GM21825 (cell line): ENCODE measurements around the gene OR11L1.

ENCODE experiments used
- ATAC-seq: cut with Tn5 transposase; IDR thresholded peaks from one replicate; pipeline ENCODE4 v1.9.1; 2021; ENCODE audit warnings: mild to moderate bottlenecking, moderate library complexity; ENCODE audit not compliant: unreplicated experiment

The OR11L1 gene

DNA sequence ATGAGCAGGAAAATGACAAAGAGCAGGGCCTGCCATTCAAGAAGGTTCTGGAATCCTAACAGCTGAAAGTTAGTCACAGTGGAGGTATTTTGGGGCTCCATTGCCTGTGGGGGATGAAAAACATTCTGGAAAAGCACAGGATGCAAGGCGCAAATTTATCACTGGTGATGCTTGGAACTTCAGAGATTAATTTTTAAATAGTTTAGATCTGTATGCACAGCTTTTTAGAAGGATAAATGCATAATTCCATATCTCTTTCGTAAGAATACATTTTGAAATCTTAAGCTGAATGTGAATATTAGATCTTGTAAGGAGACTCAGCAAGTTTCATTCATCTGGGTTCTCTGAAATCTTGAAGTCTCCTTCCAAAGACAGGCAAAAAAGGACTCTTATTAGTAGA, at the start of gene OR11L1:
TSS of gene OR11L1 (minus strand) at position 101 of the 400 bp plus-strand sequence. CDS start at position 101, 0 bp downstream.
- no peak for ATAC-seq

DNA sequence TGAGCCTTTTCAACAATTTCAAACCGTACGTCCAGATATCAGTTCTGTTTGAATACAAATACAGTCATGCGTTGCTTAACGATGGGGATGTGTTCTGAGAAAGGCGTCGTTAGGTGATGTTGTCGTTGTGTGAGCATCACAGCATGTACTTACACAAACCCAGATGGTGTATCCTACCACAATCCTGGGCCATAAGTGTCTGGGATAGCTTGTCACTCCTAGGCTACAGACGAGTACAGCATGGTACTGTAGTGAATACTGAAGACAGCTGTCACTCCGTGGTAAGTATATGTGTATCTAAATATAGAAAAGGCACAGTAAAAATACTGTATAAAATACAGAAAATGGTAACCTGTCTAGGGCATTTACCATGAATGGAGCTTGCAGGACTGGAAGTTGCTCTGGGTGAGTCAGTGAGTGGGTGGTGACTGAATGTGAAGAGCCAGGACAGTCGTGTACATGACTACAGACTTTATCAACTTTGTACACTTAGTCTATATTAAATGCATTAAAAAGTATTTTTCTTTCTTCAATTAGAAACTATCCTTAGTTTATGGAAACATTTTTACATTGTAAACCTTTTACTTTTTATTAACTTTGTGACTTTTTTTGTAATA, 43.2 kb upstream of the OR11L1 start:
- ATAC-seq = no peak

- ATAC-seq = no peak
Measured at GRCh38 chr1:247883346-247883745, 41.6 kb upstream of the OR11L1 start.

GRCh38 chr1:247865416-247865815, 23.7 kb upstream of the OR11L1 start:
- ATAC-seq = no peak

GRCh38 chr1:247864644-247865043, 22.9 kb upstream of the OR11L1 start:
- no peak for ATAC-seq

GRCh38 chr1:247862756-247863155, 21.1 kb upstream of the OR11L1 start:
- ATAC-seq = no peak

DNA sequence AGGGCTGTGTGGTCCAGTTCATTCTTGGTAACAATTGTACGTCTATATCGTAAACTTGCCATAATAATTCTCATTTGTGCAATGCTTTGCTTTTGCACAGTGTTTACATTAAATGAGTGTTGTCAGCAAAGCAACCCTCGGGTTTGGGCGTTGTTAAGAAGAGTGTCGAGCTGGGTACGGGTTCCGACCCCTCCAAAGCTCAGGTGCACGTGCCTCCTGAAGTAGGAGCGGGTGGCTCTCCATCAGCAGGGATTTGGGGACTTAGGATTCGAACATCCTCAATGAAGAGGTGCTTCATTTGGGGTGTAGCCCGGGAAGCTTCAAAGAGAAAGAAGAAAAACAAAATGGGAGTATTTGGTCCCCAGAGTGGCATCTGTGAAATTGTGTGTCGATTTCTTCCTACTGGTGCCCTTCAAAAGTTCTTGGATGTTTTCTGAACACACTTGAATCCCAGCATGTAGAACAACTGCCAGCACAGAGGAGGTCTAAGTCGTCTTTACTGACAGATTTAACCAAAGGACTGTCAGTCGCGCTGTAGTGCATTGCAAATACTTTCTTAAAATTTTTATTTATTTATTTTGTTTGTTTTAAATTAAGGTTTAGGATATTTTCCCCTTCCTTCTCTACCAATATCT, 16.4 kb upstream of the OR11L1 start:
- no peak for ATAC-seq

GRCh38 chr1:247857069-247857984, 15.6 kb upstream of the OR11L1 start, which contains the start of gene TRIM58:
Gene TRIM58, plus strand, starts transcription at chr1:247857187. Its CDS starts 60 bp downstream, at chr1:247857247.
- ATAC-seq = peak; percentile 56

DNA sequence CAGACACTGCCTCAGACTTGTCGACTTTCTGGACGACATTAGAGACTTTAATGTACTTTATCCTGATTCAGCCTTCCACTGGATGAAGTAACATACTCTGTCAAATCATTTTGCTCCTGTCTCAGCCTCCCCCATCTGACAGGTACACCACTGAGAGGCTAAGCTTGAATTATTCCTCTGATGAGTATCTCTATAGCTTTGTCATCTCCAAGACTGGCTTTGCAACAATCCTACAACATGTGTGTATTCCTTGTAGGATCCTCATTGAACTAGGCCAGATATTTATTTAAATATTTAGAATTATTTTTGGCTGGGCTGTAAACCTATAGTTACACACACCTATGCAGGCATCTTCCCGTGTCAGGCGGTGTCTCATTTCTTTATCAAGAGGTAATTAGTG, 14.2 kb upstream of the OR11L1 start:
- ATAC-seq = no peak

- ATAC-seq = no peak
Measured at GRCh38 chr1:247854899-247855545, 13.3 kb upstream of the OR11L1 start.

DNA sequence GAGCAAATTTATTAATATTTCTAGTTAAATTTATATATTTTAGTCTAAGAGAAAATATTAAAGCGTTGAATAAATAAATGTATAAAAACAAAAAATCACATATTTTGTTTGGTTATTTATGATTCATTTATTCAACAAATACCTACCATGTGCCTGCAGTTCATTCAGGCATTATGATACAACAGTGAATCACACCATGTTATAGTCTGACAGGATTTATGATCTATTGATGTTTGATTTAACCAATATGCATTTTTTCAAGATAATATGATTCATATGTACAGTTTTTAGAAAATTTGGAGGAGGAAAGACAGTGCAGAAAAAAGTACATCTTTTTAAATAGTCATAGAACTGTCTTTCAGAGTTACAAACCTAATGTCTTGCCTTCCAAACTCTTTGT, 7.9 kb upstream of the OR11L1 start:
- no peak for ATAC-seq

DNA sequence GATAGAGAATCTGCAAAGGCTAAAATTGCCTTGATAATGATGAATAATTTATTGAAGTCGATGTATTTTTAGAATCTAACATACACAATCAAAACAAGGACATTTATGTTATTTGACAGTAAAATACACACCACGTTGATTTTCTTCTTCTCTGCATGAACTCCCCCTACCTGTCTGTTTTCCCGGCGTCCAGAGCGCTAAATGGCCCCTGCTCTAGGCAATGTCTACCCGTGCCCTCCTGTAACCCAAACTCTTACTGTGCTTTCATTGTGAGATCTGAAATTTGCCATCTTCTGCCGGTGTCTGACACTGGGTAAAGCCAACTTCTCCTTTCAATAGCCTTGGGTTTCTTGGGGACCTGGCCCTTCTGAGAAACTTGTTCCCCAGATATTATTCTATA, 6.7 kb upstream of the OR11L1 start:
- ATAC-seq = no peak

DNA sequence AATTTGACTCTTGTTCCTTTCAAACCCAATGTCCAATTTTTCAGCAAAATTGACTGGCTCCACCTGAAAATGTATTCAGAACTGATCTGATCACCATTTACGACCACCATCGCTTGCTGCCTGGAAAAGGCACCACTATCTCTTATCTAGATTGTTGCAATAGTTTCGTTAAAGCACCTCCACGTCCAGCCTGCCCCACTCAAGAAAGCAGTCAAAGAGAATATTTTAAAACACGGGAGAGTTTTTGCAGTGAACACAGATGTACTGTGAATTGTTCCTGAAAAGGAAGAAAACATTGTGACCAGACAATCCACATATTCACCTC, 4.0 kb upstream of the OR11L1 start:
- ATAC-seq = no peak

DNA sequence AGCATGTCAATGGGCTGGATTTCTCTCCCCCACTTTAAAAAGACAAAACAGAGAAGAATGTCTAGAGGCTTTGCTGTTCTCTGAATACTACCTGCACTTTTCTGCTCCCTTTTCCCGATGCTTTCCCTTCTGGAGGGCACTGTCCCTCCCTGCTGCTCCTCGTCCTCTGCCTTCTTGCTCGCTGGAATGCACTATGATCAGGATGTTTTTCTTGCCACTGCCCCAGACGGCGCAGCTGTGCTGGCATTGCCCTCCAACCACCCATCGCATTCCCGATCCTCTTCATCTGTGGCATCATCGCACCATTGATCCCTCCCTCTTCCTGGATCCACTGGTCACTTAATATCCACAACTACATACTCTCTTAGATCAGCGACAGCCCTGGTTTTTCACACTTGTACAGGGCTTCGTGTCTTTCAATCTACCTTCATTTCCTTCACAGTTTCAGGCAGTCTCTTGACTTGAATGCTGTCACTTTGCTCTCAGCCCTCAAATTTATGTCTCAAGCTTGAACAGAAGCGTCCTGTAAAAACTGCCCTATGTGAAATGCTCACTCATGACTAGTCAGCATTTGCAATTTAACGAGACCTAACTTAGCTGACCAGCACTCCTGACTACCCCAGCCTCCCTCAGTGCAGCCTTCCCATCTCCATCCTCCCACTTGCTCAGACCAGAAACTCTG, 3.5 kb upstream of the OR11L1 start:
- ATAC-seq = no peak

DNA sequence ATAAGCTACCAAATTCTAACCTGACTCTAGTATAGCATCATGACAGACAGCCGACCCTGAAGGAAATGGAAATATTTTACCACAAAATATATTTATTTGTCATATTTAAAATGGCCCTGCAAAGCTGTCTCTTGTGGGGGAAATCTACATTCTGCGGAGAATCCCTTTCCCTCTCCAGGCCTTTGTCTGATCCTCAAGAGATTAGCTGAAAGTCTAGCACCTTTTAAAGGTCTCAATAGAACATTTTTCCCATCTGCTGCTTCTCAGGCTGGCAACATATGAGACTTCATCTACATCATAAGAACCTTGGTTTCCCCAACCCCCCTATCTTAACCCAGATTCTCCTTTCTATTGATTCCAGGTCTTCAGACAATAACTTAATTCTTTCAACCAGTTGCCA, 1.7 kb upstream of the OR11L1 start:
- no peak for ATAC-seq

GRCh38 chr1:247840818-247841217, 878 bp downstream of the OR11L1 start:
- no peak for ATAC-seq

DNA sequence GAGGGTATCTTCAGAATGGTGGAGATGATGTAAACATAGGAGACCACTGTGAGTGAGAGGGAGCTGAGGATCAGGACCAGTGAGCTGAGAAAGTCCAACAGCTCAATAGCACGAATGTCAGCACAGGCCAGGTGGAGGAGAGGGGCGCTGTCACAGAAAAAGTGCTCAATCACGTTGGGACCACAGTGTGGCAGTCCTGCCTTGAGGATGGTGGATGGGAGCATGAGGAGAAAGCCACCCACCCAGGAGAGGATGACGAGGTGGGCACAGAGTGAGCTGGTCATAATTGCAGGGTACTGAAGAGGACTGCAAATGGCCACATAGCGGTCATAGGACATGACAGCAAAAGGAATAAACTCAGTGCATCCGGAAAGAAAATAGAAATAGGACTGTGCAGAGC, 8.1 kb downstream of the OR11L1 start:
- ATAC-seq = no peak

- ATAC-seq = no peak
Measured at GRCh38 chr1:247829656-247830055, 12.0 kb downstream of the OR11L1 start.

GRCh38 chr1:247825362-247825761, 16.3 kb downstream of the OR11L1 start:
- ATAC-seq = no peak

- no peak for ATAC-seq
Measured at GRCh38 chr1:247824023-247824422, 17.7 kb downstream of the OR11L1 start, which contains the start of gene OR14A16. Gene OR14A16, minus strand, starts transcription at chr1:247824119. Its CDS starts 8,390 bp downstream, at chr1:247815729.

- no peak for ATAC-seq
Measured at GRCh38 chr1:247822060-247822459, 19.6 kb downstream of the OR11L1 start.
